Loucy (cell line): ENCODE results near the gene C3orf49.

Source experiments
- H2AFZ ChIP-seq: fragments of 200-600 bp; sonication (generic); 2 replicates; pipeline ENCODE4 v1.6.0; 2016; ENCODE audit warnings: antibody characterized with exemption, mild to moderate bottlenecking, low read length, moderate library complexity
- H3F3A ChIP-seq: fragments of 200-600 bp; 2 replicates; pipeline ENCODE4 v1.6.0; 2016; ENCODE audit warnings: antibody characterized with exemption, low read depth, mild to moderate bottlenecking
- H3K27me3 ChIP-seq: fragments of 200-600 bp; sonication (generic); 2 replicates; pipeline ENCODE4 v1.6.1; 2014; ENCODE audit warnings: low read length, mild to moderate bottlenecking; ENCODE audit not compliant: insufficient read depth, poor library complexity, severe bottlenecking
- H3K36me3 ChIP-seq: fragments of 200-600 bp; sonication (generic); 2 replicates; pipeline ENCODE4 v1.6.1; 2016; ENCODE audit warnings: low read length; ENCODE audit not compliant: insufficient read depth
- H3K4me1 ChIP-seq: fragments of 200-600 bp; sonication (generic); 2 replicates; pipeline ENCODE4 v1.5.1; 2014; ENCODE audit warnings: low read length, mild to moderate bottlenecking; ENCODE audit not compliant: insufficient read depth, poor library complexity, severe bottlenecking
- H3K4me2 ChIP-seq: fragments of 200-600 bp; sonication (generic); 2 replicates; pipeline ENCODE4 v1.6.0; 2014; ENCODE audit warnings: antibody characterized with exemption, low read length, low read depth, mild to moderate bottlenecking; ENCODE audit not compliant: poor library complexity, severe bottlenecking
- H3K4me3 ChIP-seq: fragments of 200-600 bp; sonication (generic); 2 replicates; pipeline ENCODE4 v1.5.1; 2014; ENCODE audit warnings: low read length, mild to moderate bottlenecking, mixed read lengths; ENCODE audit not compliant: poor library complexity, severe bottlenecking
- H3K79me2 ChIP-seq: fragments of 200-600 bp; sonication (generic); 2 replicates; pipeline ENCODE4 v1.6.1; 2014; ENCODE audit warnings: low read length; ENCODE audit not compliant: insufficient read depth
- H3K9ac ChIP-seq: fragments of 200-600 bp; sonication (generic); 2 replicates; pipeline ENCODE4 v1.6.0; 2014; ENCODE audit warnings: mild to moderate bottlenecking, low read depth, low read length, moderate library complexity; ENCODE audit not compliant: poor library complexity, severe bottlenecking
- H3K9me2 ChIP-seq: fragments of 200-600 bp; sonication (generic); replicated peaks from 2 replicates; pipeline ENCODE4 v1.6.1; 2016; ENCODE audit warnings: low read depth, low read length, mixed read lengths
- H3K9me3 ChIP-seq: fragments of 200-600 bp; sonication (generic); 2 replicates; pipeline ENCODE4 v1.6.1; 2014; ENCODE audit warnings: mild to moderate bottlenecking, antibody characterized with exemption, low read length, low read depth; ENCODE audit not compliant: insufficient read depth
- H4K20me1 ChIP-seq: fragments of 200-600 bp; sonication (generic); 2 replicates; pipeline ENCODE4 v1.6.0; 2014; ENCODE audit warnings: antibody characterized with exemption, low read length, mild to moderate bottlenecking; ENCODE audit not compliant: insufficient read depth, poor library complexity, severe bottlenecking
- EZH2phosphoT487 ChIP-seq: fragments of 200-600 bp; IDR thresholded peaks from 2 replicates; pipeline ENCODE4 v1.6.1; 2018; ENCODE audit warnings: antibody characterized with exemption, mild to moderate bottlenecking, moderate library complexity, borderline replicate concordance
- TF ChIP-seq, protein P1 (sequence below): fragments of 200-600 bp; sonication (generic); conservative IDR thresholded peaks from 2 replicates; pipeline ENCODE4 v1.5.1; 2014; ENCODE audit warnings: mild to moderate bottlenecking, antibody characterized with exemption, low read length

Gene C3orf49

DNA sequence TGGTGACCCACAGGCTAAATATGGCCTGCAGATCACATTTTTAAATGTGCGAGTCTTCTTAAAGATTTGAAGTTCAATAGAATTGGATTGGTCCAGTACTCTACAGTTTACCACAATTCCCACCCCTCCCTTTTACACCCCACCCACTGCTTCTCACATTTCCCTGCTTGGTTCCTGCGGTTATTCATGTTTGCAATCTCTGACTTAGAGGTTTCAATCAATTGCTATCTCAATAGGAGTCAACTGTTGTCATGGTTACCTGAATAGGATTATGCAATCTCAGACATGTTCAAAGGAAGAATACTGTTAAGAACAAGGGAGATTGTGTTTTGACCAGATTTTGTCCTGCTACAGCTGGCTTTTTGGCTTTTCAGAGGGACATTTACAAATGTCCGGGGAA is 4.9 kb upstream of the C3orf49 start:
- no peak overlapping the region for H3K4me3 ChIP-seq
- no peaks in the 10 kb centered on the region for H3K79me2 ChIP-seq
- no peaks in the 10 kb centered on the region for H3K9me3 ChIP-seq
- H3F3A ChIP-seq = no peaks in the 10 kb centered on the region
- no peak overlapping the region for H3K4me2 ChIP-seq
- no peak overlapping the region for H3K9ac ChIP-seq
- H4K20me1 ChIP-seq = no peaks in the 10 kb centered on the region
- no peaks in the 10 kb centered on the region for H3K4me1 ChIP-seq
- no peaks in the 10 kb centered on the region for H3K9me2 ChIP-seq
- H2AFZ ChIP-seq = no peak overlapping the region
- H3K27me3 ChIP-seq = no peaks in the 10 kb centered on the region
- no peak for TF ChIP-seq EZH2phosphoT487
- TF ChIP-seq, protein P1, sequence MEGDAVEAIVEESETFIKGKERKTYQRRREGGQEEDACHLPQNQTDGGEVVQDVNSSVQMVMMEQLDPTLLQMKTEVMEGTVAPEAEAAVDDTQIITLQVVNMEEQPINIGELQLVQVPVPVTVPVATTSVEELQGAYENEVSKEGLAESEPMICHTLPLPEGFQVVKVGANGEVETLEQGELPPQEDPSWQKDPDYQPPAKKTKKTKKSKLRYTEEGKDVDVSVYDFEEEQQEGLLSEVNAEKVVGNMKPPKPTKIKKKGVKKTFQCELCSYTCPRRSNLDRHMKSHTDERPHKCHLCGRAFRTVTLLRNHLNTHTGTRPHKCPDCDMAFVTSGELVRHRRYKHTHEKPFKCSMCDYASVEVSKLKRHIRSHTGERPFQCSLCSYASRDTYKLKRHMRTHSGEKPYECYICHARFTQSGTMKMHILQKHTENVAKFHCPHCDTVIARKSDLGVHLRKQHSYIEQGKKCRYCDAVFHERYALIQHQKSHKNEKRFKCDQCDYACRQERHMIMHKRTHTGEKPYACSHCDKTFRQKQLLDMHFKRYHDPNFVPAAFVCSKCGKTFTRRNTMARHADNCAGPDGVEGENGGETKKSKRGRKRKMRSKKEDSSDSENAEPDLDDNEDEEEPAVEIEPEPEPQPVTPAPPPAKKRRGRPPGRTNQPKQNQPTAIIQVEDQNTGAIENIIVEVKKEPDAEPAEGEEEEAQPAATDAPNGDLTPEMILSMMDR = no peak
- no peaks in the 10 kb centered on the region for H3K36me3 ChIP-seq

DNA sequence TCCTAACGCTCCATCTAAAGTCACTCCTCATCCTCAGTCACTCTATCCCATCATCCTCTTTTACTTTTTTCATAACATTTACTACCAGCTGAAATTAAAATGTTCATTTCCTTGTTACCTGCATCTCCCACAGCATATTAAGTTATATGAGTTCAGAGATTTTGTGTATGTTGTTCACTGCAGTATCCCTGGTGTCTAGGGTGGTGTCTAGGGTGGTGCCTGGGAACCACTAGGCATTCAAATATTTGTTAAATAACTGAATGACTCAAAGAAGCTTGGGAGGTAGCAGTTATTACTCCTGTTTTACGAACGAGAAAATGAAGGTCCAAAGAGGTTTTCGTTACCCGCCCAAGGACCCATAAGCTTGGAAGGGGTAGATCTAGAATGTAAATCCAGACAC is 1.9 kb upstream of the C3orf49 start:
- no peaks in the 10 kb centered on the region for H4K20me1 ChIP-seq

DNA sequence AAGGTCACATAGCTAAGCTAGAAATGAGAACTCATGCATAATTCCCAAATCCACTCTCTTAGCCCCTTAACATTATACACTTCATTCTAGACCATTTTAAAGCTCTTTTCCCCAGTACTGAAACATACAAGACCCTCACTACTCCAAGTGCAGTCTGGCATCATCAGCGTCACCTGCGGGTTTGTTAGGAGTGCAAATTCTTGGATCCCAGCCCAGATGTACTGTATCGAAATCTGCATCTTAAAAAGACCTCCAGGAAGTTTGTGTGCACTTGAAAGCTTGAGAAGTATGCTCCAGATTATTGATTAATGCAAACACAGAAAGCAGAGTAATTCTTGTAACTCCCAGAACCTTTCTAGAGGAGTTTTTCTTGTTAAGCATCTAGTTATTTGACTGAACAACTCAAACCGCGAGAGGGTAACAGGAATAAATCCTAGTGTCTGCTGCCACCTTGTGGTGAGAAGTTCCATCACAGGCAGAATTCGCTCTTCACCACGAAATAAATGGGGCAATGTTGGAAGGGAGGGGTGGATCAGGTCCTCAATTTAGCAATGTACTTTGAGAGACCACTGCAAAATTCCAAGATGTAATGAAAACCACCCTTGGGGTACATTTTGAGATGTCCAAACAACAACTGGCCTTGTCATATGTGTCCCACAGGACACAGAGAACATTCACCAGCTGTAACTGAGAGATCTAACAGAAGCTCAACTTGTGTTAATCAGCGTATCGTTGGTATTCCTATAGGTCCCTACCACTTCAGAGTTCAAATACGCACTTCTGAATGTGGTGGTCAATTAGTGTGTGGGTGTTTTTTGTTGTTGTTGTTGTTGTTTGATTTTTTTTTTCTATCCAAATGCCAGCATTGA is 583 bp upstream of the C3orf49 start:
- no peaks in the 10 kb centered on the region for H3K27me3 ChIP-seq
- no peaks in the 10 kb centered on the region for H3F3A ChIP-seq
- no peaks in the 10 kb centered on the region for H3K79me2 ChIP-seq
- no peaks in the 10 kb centered on the region for H3K4me1 ChIP-seq
- no peak overlapping the region for H3K4me2 ChIP-seq
- TF ChIP-seq EZH2phosphoT487 = no peak
- TF ChIP-seq, protein P1 = peak; percentile 83
- no peaks in the 10 kb centered on the region for H3K9me2 ChIP-seq
- 0 out of 2 replicates have a peak overlapping the region, but pooled peaks have one; percentile 15 for H2AFZ ChIP-seq
- H3K9me3 ChIP-seq = no peaks in the 10 kb centered on the region
- H3K36me3 ChIP-seq = no peaks in the 10 kb centered on the region
- H4K20me1 ChIP-seq = no peaks in the 10 kb centered on the region
- no peak overlapping the region for H3K9ac ChIP-seq
- H3K4me3 ChIP-seq = no peak overlapping the region

More for the DNA sequence above, 1.9 kb upstream of the C3orf49 start:
- Histone ChIP-seq H2AFZ (no peak overlapping the region), H3K9ac (no peak overlapping the region), H3K4me3 (no peak overlapping the region), H3K4me2 (no peak overlapping the region), H3F3A (no peaks in the 10 kb centered on the region), H3K4me1 (no peaks in the 10 kb centered on the region), H3K9me3 (no peaks in the 10 kb centered on the region), H3K79me2 (no peaks in the 10 kb centered on the region), H3K9me2 (no peaks in the 10 kb centered on the region), H3K27me3 (no peaks in the 10 kb centered on the region), H3K36me3 (no peaks in the 10 kb centered on the region)
- no peak for TF ChIP-seq EZH2phosphoT487
- TF ChIP-seq, protein P1 = no peak
